HG03095 (cell line): Measurements from ENCODE around the gene ARID1B.

Experiments
- ATAC-seq: cut with Tn5 transposase; IDR thresholded peaks from one replicate; pipeline ENCODE4 v1.9.1; 2021; ENCODE audit warnings: moderate library complexity; ENCODE audit not compliant: unreplicated experiment

The ARID1B gene

DNA sequence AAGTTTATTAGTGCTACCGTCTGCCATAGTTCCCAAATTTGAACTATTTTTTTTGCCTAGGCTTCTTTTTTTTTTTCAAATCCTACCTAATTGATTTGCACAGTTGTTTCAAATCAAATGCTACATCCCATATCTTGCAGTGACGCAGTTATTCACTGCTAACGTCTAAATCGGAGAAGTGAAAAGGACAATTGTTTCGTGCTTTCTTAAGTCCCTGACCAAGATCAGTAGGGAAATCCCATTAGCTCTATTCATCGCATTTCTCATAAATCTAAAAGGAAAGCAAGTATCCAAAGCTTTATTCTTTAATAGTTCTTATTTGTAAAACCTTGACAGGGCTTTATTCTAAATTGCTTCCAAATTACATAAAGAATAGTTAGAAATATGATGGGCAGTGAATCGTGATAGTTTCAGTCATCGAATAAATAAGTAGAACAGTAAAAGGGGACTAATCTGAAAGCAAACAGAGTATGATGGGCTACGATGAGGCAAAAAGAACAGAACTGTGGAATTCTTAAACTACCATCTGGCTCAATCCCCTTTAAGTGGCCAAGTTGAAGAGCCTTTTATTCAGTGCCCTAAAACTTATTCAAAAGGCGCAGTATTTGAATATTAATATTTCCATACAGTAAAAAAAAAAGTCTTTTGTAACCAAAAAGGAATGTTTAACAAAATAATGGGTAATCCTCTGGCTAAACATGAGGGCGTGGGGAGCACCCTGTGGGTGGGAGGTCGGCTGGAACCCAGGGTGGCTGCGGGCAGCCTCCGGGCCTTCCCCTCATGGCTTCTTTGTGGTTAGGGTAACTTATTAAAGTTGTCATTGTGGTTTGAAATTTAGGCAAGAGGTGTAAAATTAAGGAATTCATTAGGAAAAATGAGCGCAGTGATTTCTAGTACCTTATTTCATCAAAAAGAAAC is 3.0 kb upstream of the ARID1B start:
- no peak for ATAC-seq

GRCh38 chr6:156774863-156775405 is 2.2 kb upstream of the ARID1B start:
- no peak for ATAC-seq

DNA sequence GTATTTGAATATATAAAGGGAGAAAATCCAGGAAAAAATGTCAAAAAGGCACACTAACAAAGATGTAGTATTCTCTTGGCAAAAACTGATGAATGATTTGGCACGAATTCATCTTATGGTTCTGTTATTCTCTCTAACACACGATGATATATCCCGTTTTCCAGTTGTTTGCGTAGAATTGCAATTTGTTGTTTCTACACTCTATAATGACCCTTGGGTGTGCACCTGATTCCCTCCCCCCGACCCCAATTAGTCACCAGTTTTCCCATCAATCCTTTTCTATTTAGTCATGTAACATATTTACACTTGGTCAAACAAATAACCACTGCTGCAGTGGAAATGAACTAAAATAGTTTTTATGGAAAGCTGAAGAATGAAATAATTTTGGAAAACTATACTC is 1.5 kb upstream of the ARID1B start:
- ATAC-seq: no peak

DNA sequence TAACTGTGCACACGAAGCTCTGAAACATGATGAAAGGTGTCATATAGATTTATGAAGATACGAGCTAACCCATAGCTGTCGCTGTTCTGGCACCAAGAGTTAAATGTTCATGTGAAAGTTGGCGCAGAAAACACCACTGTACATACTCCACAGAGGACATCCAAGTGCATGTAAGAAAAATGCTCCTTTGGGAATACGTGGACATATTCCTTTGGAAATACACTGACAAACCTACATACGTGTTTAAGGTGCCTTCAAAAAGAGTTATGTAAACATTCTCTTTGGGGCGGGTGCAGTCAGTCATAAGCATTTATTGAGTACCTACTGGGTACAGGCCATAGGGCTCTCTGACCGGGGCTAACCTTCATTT is 723 bp upstream of the ARID1B start:
- ATAC-seq: no peak

- no peak for ATAC-seq
Measured at GRCh38 chr6:156777577-156778453, 637 bp downstream of the ARID1B start.

DNA sequence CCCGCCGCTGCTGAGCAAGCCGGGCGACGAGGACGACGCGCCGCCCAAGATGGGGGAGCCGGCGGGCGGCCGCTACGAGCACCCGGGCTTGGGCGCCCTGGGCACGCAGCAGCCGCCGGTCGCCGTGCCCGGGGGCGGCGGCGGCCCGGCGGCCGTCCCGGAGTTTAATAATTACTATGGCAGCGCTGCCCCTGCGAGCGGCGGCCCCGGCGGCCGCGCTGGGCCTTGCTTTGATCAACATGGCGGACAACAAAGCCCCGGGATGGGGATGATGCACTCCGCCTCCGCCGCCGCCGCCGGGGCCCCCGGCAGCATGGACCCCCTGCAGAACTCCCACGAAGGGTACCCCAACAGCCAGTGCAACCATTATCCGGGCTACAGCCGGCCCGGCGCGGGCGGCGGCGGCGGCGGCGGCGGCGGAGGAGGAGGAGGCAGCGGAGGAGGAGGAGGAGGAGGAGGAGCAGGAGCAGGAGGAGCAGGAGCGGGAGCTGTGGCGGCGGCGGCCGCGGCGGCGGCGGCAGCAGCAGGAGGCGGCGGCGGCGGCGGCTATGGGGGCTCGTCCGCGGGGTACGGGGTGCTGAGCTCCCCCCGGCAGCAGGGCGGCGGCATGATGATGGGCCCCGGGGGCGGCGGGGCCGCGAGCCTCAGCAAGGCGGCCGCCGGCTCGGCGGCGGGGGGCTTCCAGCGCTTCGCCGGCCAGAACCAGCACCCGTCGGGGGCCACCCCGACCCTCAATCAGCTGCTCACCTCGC is 1.5 kb downstream of the ARID1B start:
- peak; percentile 3 for ATAC-seq

DNA sequence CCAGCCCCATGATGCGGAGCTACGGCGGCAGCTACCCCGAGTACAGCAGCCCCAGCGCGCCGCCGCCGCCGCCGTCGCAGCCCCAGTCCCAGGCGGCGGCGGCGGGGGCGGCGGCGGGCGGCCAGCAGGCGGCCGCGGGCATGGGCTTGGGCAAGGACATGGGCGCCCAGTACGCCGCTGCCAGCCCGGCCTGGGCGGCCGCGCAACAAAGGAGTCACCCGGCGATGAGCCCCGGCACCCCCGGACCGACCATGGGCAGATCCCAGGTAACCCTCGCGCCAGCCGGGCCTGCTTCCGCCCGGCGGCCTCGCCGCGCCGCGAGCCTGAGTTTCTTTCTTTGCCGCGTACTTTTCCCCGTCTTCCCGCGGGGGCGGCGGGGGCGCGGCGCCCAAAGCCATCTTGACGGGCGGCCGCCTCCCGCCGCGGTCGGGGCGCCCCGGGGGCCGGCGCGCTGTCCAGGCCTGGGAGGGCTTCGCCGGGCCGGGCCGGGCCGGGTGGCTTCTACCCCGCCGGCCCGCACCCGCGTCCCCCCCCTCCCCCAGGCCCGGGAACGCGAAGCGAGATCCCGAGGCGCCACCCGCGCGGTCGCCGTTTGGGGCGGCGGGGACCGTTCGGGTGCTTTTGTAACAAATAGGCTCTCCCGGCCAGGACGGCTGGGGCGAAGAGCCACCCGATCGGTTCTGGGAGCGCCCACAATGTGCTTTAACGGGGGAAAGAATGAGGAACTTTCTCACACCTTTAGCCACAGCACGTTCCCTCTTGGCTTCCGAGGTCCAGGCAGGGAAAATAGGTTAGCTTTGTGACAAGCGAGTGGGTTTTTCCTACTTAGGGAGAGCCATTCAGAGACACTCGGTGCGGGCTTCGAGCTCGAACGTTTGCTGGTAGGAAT is 2.3 kb downstream of the ARID1B start:
- peak; percentile 18 for ATAC-seq

DNA sequence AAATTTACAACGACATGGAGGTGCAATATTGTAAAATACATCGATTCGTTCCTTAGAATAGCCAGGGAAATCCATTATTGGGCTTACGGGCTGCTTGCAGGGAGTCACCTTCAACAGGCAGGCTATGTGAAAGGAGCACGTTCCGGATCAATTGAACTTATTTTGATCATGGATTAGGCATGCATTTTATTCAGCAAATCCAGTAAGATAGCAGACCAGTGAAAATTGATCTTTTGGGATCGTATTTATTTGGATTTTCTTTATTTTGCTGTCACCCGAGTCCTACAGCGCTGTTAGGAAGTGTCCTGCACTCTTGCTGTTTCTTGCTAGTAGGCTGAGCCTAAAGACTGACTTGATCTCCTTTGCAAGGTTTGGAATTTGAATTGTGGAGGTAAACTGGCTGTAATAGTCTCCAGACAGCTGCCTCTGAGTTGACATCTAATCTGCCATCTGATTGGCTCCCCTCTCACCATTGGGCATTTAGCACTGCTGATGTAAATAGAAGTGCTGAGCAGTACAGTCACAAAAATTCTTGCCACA is 3.0 kb downstream of the ARID1B start:
- ATAC-seq: peak; percentile 54

DNA sequence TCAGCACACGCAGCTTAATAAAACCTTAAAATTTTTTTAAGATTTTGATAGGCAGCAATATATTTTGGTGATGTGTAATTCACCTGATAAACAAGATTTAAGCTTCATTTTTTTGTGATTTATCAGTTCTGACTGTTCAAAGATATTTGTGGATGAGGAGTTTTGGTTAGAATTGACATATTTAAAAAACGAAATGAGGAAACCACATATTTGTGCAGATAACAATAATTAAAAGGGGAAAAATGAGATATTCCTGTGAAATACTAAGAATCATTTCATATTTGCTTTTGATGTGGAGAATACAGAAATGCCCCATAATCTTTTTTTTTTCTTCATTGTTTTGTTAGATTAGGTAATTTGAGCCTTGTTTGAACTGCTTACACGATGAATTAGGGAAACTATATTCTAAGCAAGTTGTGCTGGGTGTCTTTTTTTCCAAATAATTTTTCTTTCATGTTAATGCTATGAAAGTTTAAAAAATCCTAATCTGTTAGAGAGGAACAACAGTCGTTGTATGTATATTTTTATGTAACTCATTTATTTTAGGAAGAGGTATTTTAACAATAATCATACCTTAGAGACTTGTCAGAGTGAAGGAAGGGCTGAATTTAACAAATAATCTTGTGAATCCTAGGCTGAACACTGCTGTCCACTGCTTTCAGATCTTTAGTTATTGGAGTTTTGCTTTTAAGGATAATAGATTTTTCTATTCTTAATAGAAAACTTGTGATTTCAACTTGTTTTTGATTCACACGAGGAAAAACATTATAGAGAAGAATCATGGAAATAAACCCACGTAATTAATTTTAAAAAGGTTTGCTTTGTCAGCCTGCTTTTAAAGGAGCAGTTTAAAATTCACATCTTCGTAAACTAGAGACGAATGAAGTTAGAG is 4.0 kb downstream of the ARID1B start:
- no peak for ATAC-seq

DNA sequence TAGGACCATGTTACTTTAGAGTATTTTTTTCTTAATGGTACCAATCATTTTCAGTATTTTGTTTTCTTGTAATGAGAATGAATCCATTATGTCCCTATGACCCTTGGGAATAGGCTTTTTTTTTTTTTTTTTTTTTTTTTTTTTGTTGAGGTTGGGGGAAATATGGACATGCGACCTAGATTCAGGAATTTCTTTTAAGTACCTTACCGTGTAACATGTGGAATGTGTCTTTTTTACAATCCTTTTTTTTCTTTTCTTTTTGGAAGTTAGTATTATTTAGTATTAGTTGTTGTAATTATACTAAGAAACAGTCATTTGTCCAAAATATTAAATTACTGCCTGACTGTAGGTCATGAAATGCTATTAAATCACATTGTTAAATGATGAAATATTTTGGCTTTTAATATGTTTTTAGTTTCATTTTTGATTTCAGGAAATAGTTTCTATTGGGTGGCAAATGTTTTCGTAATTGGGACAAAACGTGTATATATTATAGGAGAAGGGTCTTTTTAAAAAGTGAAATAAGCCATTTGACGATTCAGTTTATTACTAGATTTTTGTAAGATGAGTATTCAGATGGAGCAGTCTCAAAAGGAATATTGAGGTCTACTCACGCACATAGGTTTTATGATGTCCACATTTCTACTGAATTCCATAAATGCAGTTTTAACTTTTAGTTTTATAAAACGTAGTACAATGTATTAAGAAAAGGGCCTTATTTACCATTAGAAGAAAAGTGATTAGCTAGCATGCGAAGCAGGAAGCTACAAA is 4.9 kb downstream of the ARID1B start:
- ATAC-seq: no peak

DNA sequence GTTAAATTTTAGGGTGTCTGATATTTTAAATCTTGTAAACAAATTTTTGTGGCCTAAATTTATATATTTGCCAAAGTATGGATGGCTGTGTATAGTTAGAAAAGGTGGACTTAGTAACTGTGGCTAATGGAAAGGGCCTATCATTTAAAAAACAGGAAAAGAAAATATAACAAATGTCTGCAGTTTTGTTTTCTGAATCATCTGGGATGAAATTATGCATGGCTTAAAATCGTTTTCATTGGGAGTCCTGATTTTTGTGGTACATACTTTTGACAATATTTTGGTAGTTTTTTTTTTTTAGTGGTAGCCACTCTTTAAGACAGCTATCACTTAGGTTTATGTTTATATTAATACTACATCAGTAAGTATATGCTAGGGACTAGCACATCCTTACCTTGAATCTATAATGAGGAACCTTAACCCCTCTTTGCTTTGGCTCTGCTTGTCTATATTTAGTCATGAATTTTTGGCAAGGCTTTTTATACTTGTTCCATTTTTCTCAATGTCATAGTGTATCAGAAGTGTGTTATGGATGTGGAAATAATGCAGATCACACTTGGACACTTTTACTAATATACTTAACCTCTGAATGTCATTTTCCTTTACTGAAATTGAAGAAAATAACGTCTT is 5.6 kb downstream of the ARID1B start:
- ATAC-seq: no peak

GRCh38 chr6:156783958-156784357 is 6.8 kb downstream of the ARID1B start:
- ATAC-seq: no peak

- ATAC-seq: no peak
Measured at GRCh38 chr6:156786652-156787051, 9.5 kb downstream of the ARID1B start.

GRCh38 chr6:156787569-156788492 is 10.7 kb downstream of the ARID1B start:
- no peak for ATAC-seq

DNA sequence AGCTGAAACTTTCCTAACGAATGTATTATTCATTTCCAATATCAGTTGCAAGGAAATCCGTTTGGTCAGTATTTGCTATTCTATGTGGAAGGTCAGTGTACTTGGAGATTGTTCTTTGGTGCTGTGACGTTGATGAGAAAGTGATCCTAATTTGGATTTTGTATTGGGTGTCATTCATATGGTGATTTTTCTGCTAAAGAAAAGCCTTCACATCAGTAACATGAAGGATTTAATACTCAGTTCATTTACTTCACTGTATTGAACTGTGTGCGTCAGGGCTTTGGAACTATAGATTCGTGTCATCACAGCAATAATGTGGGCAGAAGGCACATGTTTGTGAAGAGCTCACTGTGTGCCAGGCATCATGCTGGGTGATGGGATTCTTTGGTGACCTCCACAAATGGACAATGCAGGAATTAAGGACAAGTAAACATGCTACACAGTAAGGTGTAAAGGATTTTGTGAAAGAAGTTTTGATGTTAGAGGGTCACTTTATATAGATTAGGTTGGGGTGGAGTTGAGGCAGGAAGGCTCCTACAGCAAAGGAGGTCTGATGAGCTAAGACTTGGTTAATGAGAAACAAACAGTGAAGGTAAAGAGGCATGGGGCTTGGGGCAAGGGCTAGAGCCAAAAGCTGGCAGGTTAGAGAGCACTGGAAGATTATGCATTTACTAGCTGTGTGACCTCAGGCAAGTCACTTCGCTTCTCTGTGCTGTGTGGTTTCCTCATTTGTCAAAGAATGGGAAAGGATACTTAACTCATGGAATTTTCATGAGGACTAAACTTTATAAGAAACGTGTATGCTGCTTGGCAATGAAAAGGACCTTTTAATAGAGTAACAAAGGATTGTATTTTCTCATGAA is 12.1 kb downstream of the ARID1B start:
- ATAC-seq: no peak
